Panc1 (cell line): ENCODE measurements around the gene ABLIM2. TPM values are rescaled to one million over a fixed set of nuclear protein-coding genes. Genes with fewer than 3 reads are reported as not detected.

Experiments
- ATAC-seq: fragments of 200-7000 bp; cut with Tn5 transposase; 2 replicates; pipeline ENCODE4 v1.9.1; 2020; ENCODE audit warnings: mild to moderate bottlenecking, moderate library complexity
- BruUV-seq: library from RNA; stranded (reverse); fragments of 400-500 nt; replicated peaks from 2 replicates; lab custom pipeline; 2021; lab: Mats Ljungman, UMichigan
- CTCF ChIA-PET: fragments of 300-600 bp; sonication (Branson Sonifier 250); formaldehyde crosslinking; loops from one replicate; lab custom pipeline; 2022; ENCODE audit warnings: antibody characterized with exemption; lab: Charles Lee
- POLR2A ChIA-PET: fragments of 300-600 bp; sonication (Branson Sonifier 250); formaldehyde crosslinking; loops from one replicate; lab custom pipeline; 2022; ENCODE audit warnings: antibody characterized with exemption; lab: Charles Lee
- DNase-seq: peaks from one replicate; pipeline ENCODE4 v3.0.0-alpha.2; 2010; ENCODE audit warnings: low read depth, low spot score
- H3K27ac ChIP-seq: 2 replicates; pipeline ENCODE4 v1.5.1; 2011; ENCODE audit warnings: mild to moderate bottlenecking, low read length, inconsistent platforms
- H3K27me3 ChIP-seq: fragments of 200-500 bp; sonication (Bioruptor generic); 2 replicates; pipeline ENCODE4 v1.6.0; 2014; ENCODE audit warnings: low read length, inconsistent platforms; ENCODE audit not compliant: control insufficient read depth, insufficient read depth
- H3K36me3 ChIP-seq: fragments of 200-500 bp; sonication (Bioruptor generic); 2 replicates; pipeline ENCODE4 v1.5.1; 2014; ENCODE audit warnings: inconsistent platforms, mild to moderate bottlenecking, low read length, moderate library complexity; ENCODE audit not compliant: control insufficient read depth, insufficient read depth
- H3K4me1 ChIP-seq: 2 replicates; pipeline ENCODE4 v1.5.1; 2011; ENCODE audit warnings: inconsistent platforms, mild to moderate bottlenecking, low read length, moderate library complexity; ENCODE audit not compliant: control insufficient read depth, insufficient read depth
- H3K4me3 ChIP-seq, 2 experiments: 2 replicates each; pipeline ENCODE4 v1.5.1; 2011 to 2012; ENCODE audit warnings: low read depth in 2 of 2, low read length in 2 of 2, mild to moderate bottlenecking in 2 of 2, inconsistent platforms in 1 of 2, moderate library complexity in 1 of 2
- H3K9me3 ChIP-seq: fragments of 200-500 bp; sonication (Bioruptor generic); 2 replicates; pipeline ENCODE4 v1.5.1; 2014; ENCODE audit warnings: low read depth, mild to moderate bottlenecking, inconsistent platforms, low read length, moderate library complexity; ENCODE audit not compliant: control insufficient read depth, insufficient read depth
- CTCF ChIP-seq: fragments of 450-650 bp; IDR thresholded peaks from 2 replicates; pipeline ENCODE4 v1.5.1; 2017; ENCODE audit warnings: mild to moderate bottlenecking
- POLR2AphosphoS5 ChIP-seq: IDR thresholded peaks from 2 replicates; pipeline ENCODE4 v1.6.1; 2012; ENCODE audit warnings: mild to moderate bottlenecking, low read depth, low read length, moderate library complexity
- REST ChIP-seq, 2 experiments: IDR thresholded peaks; 2 replicates each; pipeline ENCODE4 v1.6.1; 2011 to 2012; ENCODE audit warnings: low read depth in 2 of 2, control low read depth in 1 of 2, low read length in 1 of 2, mild to moderate bottlenecking in 1 of 2, moderate library complexity in 1 of 2; ENCODE audit not compliant: insufficient read depth in 1 of 2
- SIN3A ChIP-seq: IDR thresholded peaks from 2 replicates; pipeline ENCODE4 v1.6.1; 2012; ENCODE audit warnings: low read depth, mild to moderate bottlenecking, low read length, moderate library complexity, borderline replicate concordance; ENCODE audit not compliant: insufficient read depth
- TCF7L2 ChIP-seq: IDR thresholded peaks from 2 replicates; pipeline ENCODE4 v1.6.1; 2011; ENCODE audit warnings: mild to moderate bottlenecking, low read depth, low read length, inconsistent platforms
- in situ Hi-C: cut with HindIII; loops from 2 replicates; pipeline ENCODE4 v1.10.0; 2016; ENCODE audit warnings: low sequenced_read_pairs, low pct_unique_long_range_greater_than_20kb
- intact Hi-C: fragments of 100-400 bp; cut with micrococcal nuclease; formaldehyde crosslinking; loops from one replicate; pipeline ENCODE4 v1.10.0; 2022; ENCODE audit not compliant: unreplicated experiment
- total RNA-seq: library from RNA; stranded (reverse); gene quantifications from one replicate; pipeline ENCODE4 v1.2.1, GENCODE V29; 2021; ENCODE audit not compliant: unreplicated experiment

ABLIM2 gene
- total RNA-seq, 1 experiment from 2014 or later = 0.64 TPM

GRCh38 chr4:8167815-8168214 is 9.2 kb upstream of the ABLIM2 start:
- ChIA-PET POLR2A (no interaction called here), CTCF (interaction anchor here (0.7 to 1.5 kb wide), 2 partner anchors 8 to 9 kb away, joined by 3 read pairs; no protein-coding TSS in a partner anchor)
- Histone ChIP-seq H3K27ac (no peak overlapping the region), H3K4me3 (no peak overlapping the region), H3K4me1 (no peaks in the 10 kb centered on the region), H3K27me3 (no peaks in the 10 kb centered on the region), H3K36me3 (no peaks in the 10 kb centered on the region), H3K9me3 (no peaks in the 10 kb centered on the region)
- in situ Hi-C loops (no loop called here), intact Hi-C loops (no loop called here)
- no peak for DNase-seq
- TF ChIP-seq TCF7L2 = no peak
- no TSS peak for BruUV-seq
- ATAC-seq = no peak

GRCh38 chr4:8167291-8167690 is 8.7 kb upstream of the ABLIM2 start:
- H3K9me3 ChIP-seq = no peaks in the 10 kb centered on the region
- no peak for DNase-seq
- intact Hi-C loops (no loop called here), in situ Hi-C loops (no loop called here)
- no peaks in the 10 kb centered on the region for H3K27me3 ChIP-seq
- H3K4me3 ChIP-seq = no peak overlapping the region
- ChIA-PET CTCF (interaction anchor here (0.7 kb wide), 1 partner anchor 9 kb away, joined by 3 read pairs; no protein-coding TSS in a partner anchor), POLR2A (no interaction called here)
- ATAC-seq = no peak
- BruUV-seq = no TSS peak
- H3K36me3 ChIP-seq = no peaks in the 10 kb centered on the region
- no peak overlapping the region for H3K27ac ChIP-seq
- H3K4me1 ChIP-seq = no peaks in the 10 kb centered on the region
- TF ChIP-seq CTCF (no peak), TCF7L2 (no peak), REST (IDR thresholded peaks at IDR 0.05; ENCODE audit: insufficient read depth in 1 of 2, low read depth in 2 of 2, low read length in 1 of 2) (no peak), SIN3A (no peak), POLR2AphosphoS5 (no peak)

GRCh38 chr4:8165374-8165896 is 6.8 kb upstream of the ABLIM2 start:
- Histone ChIP-seq H3K27ac (no peak overlapping the region), H3K27me3 (no peaks in the 10 kb centered on the region), H3K9me3 (no peaks in the 10 kb centered on the region), H3K4me1 (no peaks in the 10 kb centered on the region), H3K4me3 (no peak overlapping the region), H3K36me3 (no peaks in the 10 kb centered on the region)
- intact Hi-C loops (no loop called here), in situ Hi-C loops (no loop called here)
- ATAC-seq = no peak
- ChIA-PET CTCF (interaction anchor here (0.8 kb wide), 1 partner anchor 11 kb away, joined by 3 read pairs; no protein-coding TSS in a partner anchor), POLR2A (no interaction called here)
- BruUV-seq = no TSS peak
- TF ChIP-seq REST (IDR thresholded peaks at IDR 0.05; ENCODE audit: insufficient read depth in 1 of 2, low read depth in 2 of 2, low read length in 1 of 2) (no peak), TCF7L2 (no peak), CTCF (no peak), SIN3A (no peak), POLR2AphosphoS5 (no peak)
- no peak for DNase-seq
